ENCODE measurements around the gene FAM118B. TPM values are rescaled to one million over a fixed set of nuclear protein-coding genes. Genes with fewer than 3 reads are reported as not detected.

The FAM118B gene
- total and polyA plus RNA-seq, 2 experiments from 2014 or later, result 29.6 to 35.2 TPM

GRCh38 chr11:126257764-126258163, 46.2 kb downstream of the FAM118B start:
- Histone ChIP-seq H4K20me1 (ENCODE audit: insufficient read depth, poor library complexity, severe bottlenecking) (no peaks in the 10 kb centered on the region), H3K9me3 (ENCODE audit: low read depth) (no peaks in the 10 kb centered on the region), H3K4me1 (ENCODE audit: insufficient read depth) (no peaks in the 10 kb centered on the region), H3K36me3 (replicated peaks; ENCODE audit: insufficient read depth, low read depth) (no peaks in the 10 kb centered on the region), H3K9me2 (replicated peaks; ENCODE audit: insufficient read depth) (no peaks in the 10 kb centered on the region), H3K27ac (no peak overlapping the region), H3K79me2 (no peaks in the 10 kb centered on the region), H2AFZ (no peak overlapping the region), H3K4me2 (no peak overlapping the region), H3K27me3 (no peaks in the 10 kb centered on the region), H3K4me3 (no peak overlapping the region)
- TF ChIP-seq CTCF (IDR thresholded peaks at IDR 0.05; ENCODE audit: poor library complexity), result no peak
- no peak for TF ChIP-seq EZH2phosphoT487 (IDR thresholded peaks at IDR 0.05; ENCODE audit: low read depth, severe bottlenecking, unreplicated experiment)
- TF ChIP-seq EZH2 (IDR thresholded peaks at IDR 0.05; ENCODE audit: borderline replicate concordance), result no peak
- WGBS (ENCODE audit: low lambda C conversion rate, missing lambda C conversion rate), result 90% methylated on average over 2 of the region's 2 CpGs
- no peak for DNase-seq (ENCODE audit: low spot score)

DNA sequence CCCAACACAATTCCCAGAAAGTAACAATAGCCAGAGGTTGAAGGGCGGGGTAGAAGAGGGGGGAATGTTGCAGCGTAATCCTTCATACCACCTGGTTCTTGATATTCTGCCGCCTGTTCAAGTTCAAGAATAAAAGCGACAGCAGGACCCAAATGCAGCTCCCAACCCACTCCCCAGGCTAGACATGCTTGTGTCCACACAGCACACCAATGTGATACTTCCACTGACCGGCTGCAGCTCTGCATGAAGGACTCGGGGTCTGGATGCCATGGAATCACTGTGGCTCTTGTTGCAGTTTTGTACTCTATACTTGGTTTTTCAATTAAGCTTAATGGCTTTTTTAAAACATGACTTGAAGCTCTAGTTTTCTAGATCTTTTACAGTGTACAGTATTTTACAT, 50.6 kb downstream of the FAM118B start:
- Histone ChIP-seq H3K9me3 (ENCODE audit: low read depth) (no peaks in the 10 kb centered on the region), H3K27me3 (no peaks in the 10 kb centered on the region), H3K79me2 (peaks cover 8% of the 10 kb centered on the region), H3K36me3 (replicated peaks; ENCODE audit: insufficient read depth, low read depth) (peaks cover 6% of the 10 kb centered on the region), H2AFZ (no peak overlapping the region), H3K4me3 (no peak overlapping the region), H3K9me2 (replicated peaks; ENCODE audit: insufficient read depth) (no peaks in the 10 kb centered on the region), H4K20me1 (ENCODE audit: insufficient read depth, poor library complexity, severe bottlenecking) (peaks cover 6% of the 10 kb centered on the region), H3K27ac (no peak overlapping the region), H3K4me1 (ENCODE audit: insufficient read depth) (peaks cover 3% of the 10 kb centered on the region), H3K4me2 (no peak overlapping the region)
- 96% methylated on average over 6 of the region's 6 CpGs for WGBS (ENCODE audit: low lambda C conversion rate, missing lambda C conversion rate)
- TF ChIP-seq EZH2phosphoT487 (IDR thresholded peaks at IDR 0.05; ENCODE audit: low read depth, severe bottlenecking, unreplicated experiment) (no peak), CTCF (IDR thresholded peaks at IDR 0.05; ENCODE audit: poor library complexity) (no peak), EZH2 (IDR thresholded peaks at IDR 0.05; ENCODE audit: borderline replicate concordance) (no peak)
- DNase-seq (ENCODE audit: low spot score), result no peak

- Histone ChIP-seq H3K4me2 (no peak overlapping the region), H3K27me3 (no peaks in the 10 kb centered on the region), H3K27ac (no peak overlapping the region), H3K36me3 (replicated peaks; ENCODE audit: insufficient read depth, low read depth) (peaks cover 9% of the 10 kb centered on the region), H3K9me3 (ENCODE audit: low read depth) (no peaks in the 10 kb centered on the region), H3K4me3 (no peak overlapping the region), H3K4me1 (ENCODE audit: insufficient read depth) (peaks cover 10% of the 10 kb centered on the region), H4K20me1 (ENCODE audit: insufficient read depth, poor library complexity, severe bottlenecking) (peaks cover 6% of the 10 kb centered on the region), H3K79me2 (peaks cover 18% of the 10 kb centered on the region), H3K9me2 (replicated peaks; ENCODE audit: insufficient read depth) (no peaks in the 10 kb centered on the region), H2AFZ (no peak overlapping the region)
- TF ChIP-seq EZH2phosphoT487 (IDR thresholded peaks at IDR 0.05; ENCODE audit: low read depth, severe bottlenecking, unreplicated experiment) (no peak), CTCF (IDR thresholded peaks at IDR 0.05; ENCODE audit: poor library complexity) (no peak), EZH2 (IDR thresholded peaks at IDR 0.05; ENCODE audit: borderline replicate concordance) (no peak)
- 83% methylated on average over 6 of the region's 6 CpGs for WGBS (ENCODE audit: low lambda C conversion rate, missing lambda C conversion rate)
- no peak for DNase-seq (ENCODE audit: low spot score)
Observed at GRCh38 chr11:126263489-126263888, 51.9 kb downstream of the FAM118B start.

DNA sequence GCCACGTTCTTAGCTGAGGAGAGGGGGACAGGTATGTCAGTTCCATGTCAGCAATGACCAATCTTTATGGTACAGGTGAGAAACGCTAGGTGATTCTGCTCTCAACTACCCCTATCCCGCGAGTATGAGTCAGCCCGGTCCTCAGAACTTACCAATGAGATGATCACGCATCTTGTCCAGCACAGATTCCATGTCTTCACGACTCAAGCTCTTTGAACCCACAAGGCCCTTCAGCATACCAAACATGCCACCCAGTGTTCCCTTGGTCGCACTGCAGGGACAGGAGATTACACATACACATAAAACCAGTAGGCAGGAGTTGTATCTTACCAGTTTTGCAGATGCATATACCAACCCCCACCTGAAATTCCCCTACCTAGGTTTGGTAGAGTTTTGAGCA, 54.2 kb downstream of the FAM118B start:
- Histone ChIP-seq H3K4me2 (no peak overlapping the region), H3K27me3 (no peaks in the 10 kb centered on the region), H3K9me2 (replicated peaks; ENCODE audit: insufficient read depth) (no peaks in the 10 kb centered on the region), H3K4me3 (no peak overlapping the region), H3K79me2 (peaks cover 34% of the 10 kb centered on the region), H2AFZ (no peak overlapping the region), H3K27ac (no peak overlapping the region), H3K4me1 (ENCODE audit: insufficient read depth) (peaks cover 17% of the 10 kb centered on the region), H3K9me3 (ENCODE audit: low read depth) (no peaks in the 10 kb centered on the region), H4K20me1 (ENCODE audit: insufficient read depth, poor library complexity, severe bottlenecking) (peaks cover 6% of the 10 kb centered on the region), H3K36me3 (replicated peaks; ENCODE audit: insufficient read depth, low read depth) (peaks cover 9% of the 10 kb centered on the region)
- TF ChIP-seq EZH2phosphoT487 (IDR thresholded peaks at IDR 0.05; ENCODE audit: low read depth, severe bottlenecking, unreplicated experiment) (no peak), EZH2 (IDR thresholded peaks at IDR 0.05; ENCODE audit: borderline replicate concordance) (no peak), CTCF (IDR thresholded peaks at IDR 0.05; ENCODE audit: poor library complexity) (no peak)
- no peak for DNase-seq (ENCODE audit: low spot score)
- 97% methylated on average over 8 of the region's 8 CpGs for WGBS (ENCODE audit: low lambda C conversion rate, missing lambda C conversion rate)
